H7 (cell line): ENCODE data around the gene DYDC2. TPM values are rescaled to one million over a fixed set of nuclear protein-coding genes. Genes with fewer than 3 reads are reported as not detected.
A peak's percentile ranks its signal among the peaks of the same experiment; 100 is the strongest.

Source experiments
- DNase-seq: peaks from one replicate; pipeline ENCODE4 v3.0.0; 2012
- H3K27me3 ChIP-seq: 2 replicates; pipeline ENCODE4 v1.6.0; 2011; ENCODE audit warnings: mild to moderate bottlenecking, low read length; ENCODE audit not compliant: control insufficient read depth, insufficient read depth
- H3K36me3 ChIP-seq: replicated peaks from 2 replicates; pipeline ENCODE4 v1.5.1; 2011; ENCODE audit warnings: low read length; ENCODE audit not compliant: control insufficient read depth, insufficient read depth
- H3K4me3 ChIP-seq: 2 replicates; pipeline ENCODE4 v1.5.1; 2011; ENCODE audit warnings: low read depth, mild to moderate bottlenecking, control low read depth, low read length, moderate library complexity; ENCODE audit not compliant: insufficient read depth
- total RNA-seq: library from RNA; depleted of rRNA; stranded (reverse); fragments of >200 nt; shearing (Covaris generic); gene quantifications from 2 replicates; pipeline ENCODE4 v1.2.3, GENCODE V29; 2014

The DYDC2 gene
- total RNA-seq, 1 experiment from 2014 or later = 0.97 TPM

GRCh38 chr10:80394358-80394916, 37.9 kb downstream of the DYDC2 start:
- DNase-seq = no peak
- Histone ChIP-seq H3K27me3 (no peaks in the 10 kb centered on the region), H3K4me3 (no peak overlapping the region), H3K36me3 (no peaks in the 10 kb centered on the region)

- Histone ChIP-seq H3K4me3 (no peak overlapping the region), H3K27me3 (no peaks in the 10 kb centered on the region), H3K36me3 (no peaks in the 10 kb centered on the region)
- no peak for DNase-seq
Measured at GRCh38 chr10:80397014-80397413, 40.4 kb downstream of the DYDC2 start.

- Histone ChIP-seq H3K4me3 (no peak overlapping the region), H3K27me3 (no peaks in the 10 kb centered on the region), H3K36me3 (no peaks in the 10 kb centered on the region)
- DNase-seq = no peak
Measured at GRCh38 chr10:80400136-80400804, 43.7 kb downstream of the DYDC2 start.

GRCh38 chr10:80405035-80405434, 48.5 kb downstream of the DYDC2 start:
- peaks cover 20% of the 10 kb centered on the region for H3K27me3 ChIP-seq
- DNase-seq = no peak
- H3K4me3 ChIP-seq = no peak overlapping the region
- no peaks in the 10 kb centered on the region for H3K36me3 ChIP-seq

- H3K36me3 ChIP-seq = no peaks in the 10 kb centered on the region
- H3K27me3 ChIP-seq = peaks cover 22% of the 10 kb centered on the region
- H3K4me3 ChIP-seq = no peak overlapping the region
- peak; percentile 55 for DNase-seq
Measured at GRCh38 chr10:80405626-80406025, 49.0 kb downstream of the DYDC2 start.

GRCh38 chr10:80406204-80406603, 49.6 kb downstream of the DYDC2 start:
- DNase-seq = no peak
- Histone ChIP-seq H3K36me3 (no peaks in the 10 kb centered on the region), H3K4me3 (no peak overlapping the region), H3K27me3 (peaks cover 22% of the 10 kb centered on the region)

GRCh38 chr10:80407812-80408241, 51.2 kb downstream of the DYDC2 start:
- peak; percentile 69 for DNase-seq
- Histone ChIP-seq H3K4me3 (peak overlapping the region; percentile 87), H3K36me3 (no peaks in the 10 kb centered on the region), H3K27me3 (peaks cover 22% of the 10 kb centered on the region)

DNA sequence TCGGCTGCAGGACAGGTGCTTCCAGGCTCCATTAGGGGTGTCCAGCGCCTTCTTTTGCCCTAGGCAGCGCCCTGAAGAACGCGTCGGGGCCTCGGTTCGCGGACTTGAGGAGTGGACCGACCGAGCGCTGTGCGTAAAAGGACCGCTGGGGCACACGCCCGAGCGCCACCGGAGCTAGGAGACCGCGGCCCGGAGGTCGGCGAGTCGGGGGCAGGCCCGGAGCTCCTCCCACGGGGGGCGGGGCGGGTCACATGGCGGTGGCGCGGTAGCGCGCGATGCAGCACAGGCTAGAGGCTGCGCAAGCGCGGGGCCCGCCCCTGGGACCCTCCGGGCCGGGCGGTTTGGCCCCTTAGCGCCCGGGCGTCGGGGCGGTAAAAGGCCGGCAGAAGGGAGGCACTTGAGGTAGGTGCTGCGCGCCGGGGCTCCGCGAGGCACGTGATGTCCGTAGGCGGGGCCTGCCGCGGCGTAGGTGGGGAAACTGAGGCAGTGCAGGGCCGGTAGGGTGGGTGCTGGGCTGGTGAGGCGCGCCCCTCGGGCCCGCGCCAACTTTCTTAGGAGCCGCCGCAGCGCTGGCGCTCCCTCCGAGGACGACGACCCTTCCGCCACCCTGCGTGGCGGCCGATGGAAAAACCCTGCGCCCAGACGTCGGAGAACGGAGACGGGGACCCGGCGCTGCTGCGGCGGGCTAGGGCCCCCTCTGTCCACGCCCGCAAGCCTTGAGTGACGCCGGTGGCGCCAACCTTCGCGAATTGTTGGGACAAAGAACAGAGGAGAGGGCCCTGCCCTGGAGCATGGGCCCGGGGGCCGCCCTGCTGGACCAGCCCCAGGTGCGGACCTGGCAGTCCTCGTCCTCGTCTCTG, 51.9 kb downstream of the DYDC2 start, which contains the start of gene PRXL2A:
Gene PRXL2A, plus strand, starts transcription at position 310 of the 860 bp plus-strand sequence. CDS start 11,917 bp downstream, outside the sequence.
- H3K36me3 ChIP-seq = no peaks in the 10 kb centered on the region
- H3K27me3 ChIP-seq = peaks cover 22% of the 10 kb centered on the region
- peak; percentile 99 for DNase-seq
- peak within 1 kb of the TSS; percentile 87 for H3K4me3 ChIP-seq

- DNase-seq = peak; percentile 69
- Histone ChIP-seq H3K4me3 (peak overlapping the region; percentile 87), H3K36me3 (no peaks in the 10 kb centered on the region), H3K27me3 (peaks cover 22% of the 10 kb centered on the region)
Measured at GRCh38 chr10:80409121-80409520, 52.5 kb downstream of the DYDC2 start.

GRCh38 chr10:80410122-80410521, 53.5 kb downstream of the DYDC2 start:
- DNase-seq = no peak
- Histone ChIP-seq H3K4me3 (no peak overlapping the region), H3K36me3 (no peaks in the 10 kb centered on the region)

GRCh38 chr10:80410578-80411145, 54.1 kb downstream of the DYDC2 start:
- no peak overlapping the region for H3K4me3 ChIP-seq
- no peak for DNase-seq
- H3K27me3 ChIP-seq = peaks cover 22% of the 10 kb centered on the region
- no peaks in the 10 kb centered on the region for H3K36me3 ChIP-seq

More at GRCh38 chr10:80410122-80410521, 53.5 kb downstream of the DYDC2 start:
- peaks cover 22% of the 10 kb centered on the region for H3K27me3 ChIP-seq

- H3K36me3 ChIP-seq = no peaks in the 10 kb centered on the region
- H3K27me3 ChIP-seq = peaks cover 22% of the 10 kb centered on the region
- DNase-seq = no peak
- H3K4me3 ChIP-seq = no peak overlapping the region
Measured at GRCh38 chr10:80411267-80411668, 54.7 kb downstream of the DYDC2 start.

GRCh38 chr10:80411681-80412220, 55.2 kb downstream of the DYDC2 start:
- no peaks in the 10 kb centered on the region for H3K36me3 ChIP-seq
- H3K4me3 ChIP-seq = no peak overlapping the region
- H3K27me3 ChIP-seq = peaks cover 22% of the 10 kb centered on the region
- DNase-seq = no peak

DNA sequence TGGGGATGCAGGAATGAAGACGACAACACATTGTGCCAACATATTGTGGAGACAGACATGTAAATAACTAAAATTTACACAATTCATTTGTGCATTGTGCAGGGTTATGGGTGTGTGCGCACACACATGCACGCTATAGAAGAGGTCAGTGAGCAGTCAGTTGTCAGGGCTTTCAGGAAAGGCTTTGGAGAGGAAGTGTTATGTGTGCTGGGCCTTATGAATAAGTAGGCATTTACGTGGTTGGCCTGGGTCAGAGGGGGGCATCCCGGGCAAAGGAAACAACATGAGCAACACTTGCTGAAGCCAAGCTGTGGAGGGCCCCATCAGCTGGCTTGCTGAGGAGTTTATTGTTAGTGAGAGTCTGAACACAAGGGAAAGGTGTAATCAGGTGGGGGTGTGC, 55.9 kb downstream of the DYDC2 start:
- Histone ChIP-seq H3K27me3 (peaks cover 18% of the 10 kb centered on the region), H3K4me3 (no peak overlapping the region), H3K36me3 (no peaks in the 10 kb centered on the region)
- no peak for DNase-seq
